ENCODE results near the gene SEMA3F. TPM values are rescaled to one million over a fixed set of nuclear protein-coding genes. Genes with fewer than 3 reads are reported as not detected.

The SEMA3F gene
- total RNA-seq, 1 donor from 2014 or later = 78.1 TPM

DNA sequence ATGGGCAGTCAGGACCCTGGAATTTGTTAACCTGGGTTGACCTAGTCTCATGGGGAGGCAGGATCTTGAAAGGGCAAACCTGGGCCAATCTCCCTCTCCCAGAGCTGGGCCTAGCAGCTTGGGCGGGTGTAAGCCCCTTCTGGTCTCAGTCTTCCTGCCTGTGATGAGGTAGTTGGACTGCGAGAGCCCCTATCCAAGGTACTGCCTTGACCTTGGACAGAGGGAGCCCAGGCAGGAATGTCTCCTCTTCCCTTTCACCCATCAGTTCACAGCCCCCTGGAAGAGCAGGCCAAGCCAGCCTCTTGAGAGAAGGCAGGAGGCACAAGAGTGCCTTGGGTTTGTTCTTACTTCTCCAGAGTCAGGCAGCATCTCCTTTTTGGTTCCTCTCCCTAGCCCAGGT is 24.7 kb upstream of the SEMA3F start:
- Histone ChIP-seq H3K36me3 (no peaks in the 10 kb centered on the region), H3K27ac (no peak overlapping the region), H3K27me3 (no peaks in the 10 kb centered on the region), H3K9me3 (no peaks in the 10 kb centered on the region), H3K4me3 (no peak overlapping the region), H3K4me1 (peaks cover 19% of the 10 kb centered on the region)
- intact Hi-C loops (cut with DNase I) = no loop called here
- no peak for TF ChIP-seq POLR2AphosphoS5 (IDR thresholded peaks at IDR 0.05; ENCODE audit: insufficient read depth in 1 of 2, low read depth in 1 of 2)
- TF ChIP-seq, protein P1, sequence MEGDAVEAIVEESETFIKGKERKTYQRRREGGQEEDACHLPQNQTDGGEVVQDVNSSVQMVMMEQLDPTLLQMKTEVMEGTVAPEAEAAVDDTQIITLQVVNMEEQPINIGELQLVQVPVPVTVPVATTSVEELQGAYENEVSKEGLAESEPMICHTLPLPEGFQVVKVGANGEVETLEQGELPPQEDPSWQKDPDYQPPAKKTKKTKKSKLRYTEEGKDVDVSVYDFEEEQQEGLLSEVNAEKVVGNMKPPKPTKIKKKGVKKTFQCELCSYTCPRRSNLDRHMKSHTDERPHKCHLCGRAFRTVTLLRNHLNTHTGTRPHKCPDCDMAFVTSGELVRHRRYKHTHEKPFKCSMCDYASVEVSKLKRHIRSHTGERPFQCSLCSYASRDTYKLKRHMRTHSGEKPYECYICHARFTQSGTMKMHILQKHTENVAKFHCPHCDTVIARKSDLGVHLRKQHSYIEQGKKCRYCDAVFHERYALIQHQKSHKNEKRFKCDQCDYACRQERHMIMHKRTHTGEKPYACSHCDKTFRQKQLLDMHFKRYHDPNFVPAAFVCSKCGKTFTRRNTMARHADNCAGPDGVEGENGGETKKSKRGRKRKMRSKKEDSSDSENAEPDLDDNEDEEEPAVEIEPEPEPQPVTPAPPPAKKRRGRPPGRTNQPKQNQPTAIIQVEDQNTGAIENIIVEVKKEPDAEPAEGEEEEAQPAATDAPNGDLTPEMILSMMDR (IDR thresholded peaks at IDR 0.05) = no peak
- no peak for TF ChIP-seq POLR2A (IDR thresholded peaks at IDR 0.05)
- no peak for DNase-seq (ENCODE audit: extremely low spot score in 2 of 2)

DNA sequence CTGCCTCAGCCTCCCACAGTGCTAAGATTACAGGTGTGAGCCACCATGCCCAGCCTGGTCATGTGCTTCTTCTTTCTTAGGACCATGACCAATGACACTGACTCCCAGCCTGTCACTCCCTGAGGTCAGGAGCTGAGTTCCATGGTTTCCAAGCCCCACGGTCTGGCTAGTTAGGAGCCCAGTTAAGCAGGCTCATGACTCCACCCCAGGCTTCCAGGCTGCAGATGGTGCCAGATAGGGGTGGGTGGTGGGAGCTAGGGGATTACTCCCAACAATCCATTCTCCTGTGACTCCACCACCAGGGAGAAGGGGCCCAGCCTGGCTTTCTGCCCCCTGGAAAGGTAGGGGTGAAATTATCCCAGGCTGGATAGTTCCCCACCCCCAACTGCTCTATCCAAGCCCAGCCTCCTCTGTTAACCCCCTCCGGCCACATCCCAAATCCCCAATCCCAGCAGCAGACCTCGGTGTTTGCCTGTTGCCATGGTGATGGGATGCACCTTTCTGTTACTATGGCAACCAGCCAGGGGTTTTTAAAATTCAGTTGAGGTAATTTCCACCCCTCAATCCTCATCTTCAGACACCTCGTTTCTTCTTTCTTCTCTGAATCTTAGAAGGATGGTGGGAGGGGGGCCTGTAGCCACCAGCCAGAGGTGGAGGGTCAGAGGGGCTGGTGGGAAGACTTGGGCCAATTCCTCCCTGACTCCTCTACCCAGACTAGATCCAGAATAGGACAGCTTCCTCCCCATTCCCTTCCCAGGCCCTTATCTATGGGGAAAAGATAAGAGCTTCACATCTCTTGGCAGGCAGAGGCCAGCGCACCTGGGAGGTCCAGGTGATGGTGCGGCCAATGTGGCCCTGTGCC is 22.5 kb upstream of the SEMA3F start:
- no peak for DNase-seq (ENCODE audit: extremely low spot score in 2 of 2)
- H3K27me3 ChIP-seq = no peaks in the 10 kb centered on the region
- TF ChIP-seq POLR2A (IDR thresholded peaks at IDR 0.05) (no peak), POLR2AphosphoS5 (IDR thresholded peaks at IDR 0.05; ENCODE audit: insufficient read depth in 1 of 2, low read depth in 1 of 2) (no peak)
- TF ChIP-seq, protein P1 (IDR thresholded peaks at IDR 0.05) = no peak
- H3K27ac ChIP-seq = no peak overlapping the region
- intact Hi-C loops (cut with DNase I) = no loop called here
- H3K4me1 ChIP-seq = peaks cover 4% of the 10 kb centered on the region
- H3K9me3 ChIP-seq = no peaks in the 10 kb centered on the region
- H3K36me3 ChIP-seq = no peaks in the 10 kb centered on the region
- no peak overlapping the region for H3K4me3 ChIP-seq

DNA sequence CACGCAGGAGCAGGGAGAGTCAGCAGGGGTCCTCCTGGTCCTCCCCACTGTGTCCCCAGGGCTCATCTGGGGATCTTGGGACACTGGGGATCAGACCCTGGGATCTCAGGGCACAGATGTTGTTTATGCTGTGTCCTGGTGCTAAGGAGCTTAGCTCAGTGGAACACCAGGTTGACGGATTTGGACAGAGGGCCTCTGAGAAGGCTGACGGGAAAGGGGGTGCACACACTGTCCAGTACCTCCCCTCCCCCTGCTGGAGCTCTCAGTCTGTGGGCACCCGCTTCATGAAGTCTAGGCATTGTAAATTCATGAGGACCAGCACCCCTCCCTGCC is 21.9 kb upstream of the SEMA3F start:
- no peak overlapping the region for H3K4me3 ChIP-seq
- no peak for TF ChIP-seq POLR2AphosphoS5 (IDR thresholded peaks at IDR 0.05; ENCODE audit: insufficient read depth in 1 of 2, low read depth in 1 of 2)
- intact Hi-C loops (cut with DNase I) = no loop called here
- H3K27ac ChIP-seq = no peak overlapping the region
- H3K9me3 ChIP-seq = no peaks in the 10 kb centered on the region
- no peaks in the 10 kb centered on the region for H3K36me3 ChIP-seq
- no peaks in the 10 kb centered on the region for H3K27me3 ChIP-seq
- no peak for DNase-seq (ENCODE audit: extremely low spot score in 2 of 2)
- H3K4me1 ChIP-seq = peaks cover 10% of the 10 kb centered on the region

DNA sequence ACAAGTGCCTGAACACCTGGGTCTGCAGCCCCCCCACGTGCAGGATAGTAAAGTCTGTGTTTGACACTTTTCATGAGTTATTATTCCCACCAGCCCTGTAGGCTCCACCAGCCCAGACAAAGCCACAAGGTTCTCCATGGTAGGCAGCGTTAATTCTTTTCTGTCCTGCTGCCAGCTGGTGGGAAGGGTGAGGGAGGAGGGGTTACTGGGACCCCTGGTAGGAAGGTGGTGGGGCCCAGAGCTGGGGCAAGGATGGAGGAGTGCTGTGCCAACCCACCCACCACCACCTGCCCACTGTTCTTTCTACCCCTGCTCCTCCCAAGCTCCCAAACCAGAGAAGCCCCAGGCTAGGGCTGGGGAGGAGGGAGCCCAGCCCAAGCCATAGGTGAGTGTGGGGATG is 20.8 kb upstream of the SEMA3F start:
- intact Hi-C loops (cut with DNase I) = no loop called here
- H3K4me1 ChIP-seq = peaks cover 21% of the 10 kb centered on the region
- no peaks in the 10 kb centered on the region for H3K9me3 ChIP-seq
- no peak overlapping the region for H3K4me3 ChIP-seq
- H3K27ac ChIP-seq = no peak overlapping the region
- H3K27me3 ChIP-seq = no peaks in the 10 kb centered on the region
- TF ChIP-seq, protein P1 (IDR thresholded peaks at IDR 0.05) = no peak
- no peak for TF ChIP-seq POLR2A (IDR thresholded peaks at IDR 0.05)
- TF ChIP-seq POLR2AphosphoS5 (IDR thresholded peaks at IDR 0.05; ENCODE audit: insufficient read depth in 1 of 2, low read depth in 1 of 2) = no peak
- DNase-seq (ENCODE audit: extremely low spot score in 2 of 2) = no peak
- H3K36me3 ChIP-seq = no peaks in the 10 kb centered on the region

DNA sequence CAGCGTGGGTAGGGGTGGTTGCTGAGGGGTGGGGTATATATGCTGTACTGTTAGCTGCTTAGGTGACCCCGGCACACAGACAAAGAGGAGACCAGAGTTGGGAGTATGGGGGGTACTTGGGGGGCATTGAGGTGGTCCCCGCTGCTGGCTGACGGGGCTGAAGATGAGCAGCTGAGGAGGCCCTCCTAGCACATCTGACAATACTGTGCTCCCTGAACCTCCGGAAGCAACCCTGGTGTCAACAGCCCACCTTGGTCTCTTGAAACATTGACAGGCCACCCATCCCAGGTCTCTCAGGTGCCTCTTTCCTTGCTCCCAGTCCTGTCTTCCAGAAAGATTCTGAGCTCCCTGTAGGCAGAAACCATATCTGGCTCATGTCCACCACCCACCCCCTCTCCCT is 19.2 kb upstream of the SEMA3F start:
- DNase-seq (ENCODE audit: extremely low spot score in 2 of 2) = no peak
- Histone ChIP-seq H3K36me3 (no peaks in the 10 kb centered on the region), H3K4me1 (peaks cover 28% of the 10 kb centered on the region), H3K4me3 (no peak overlapping the region), H3K9me3 (no peaks in the 10 kb centered on the region), H3K27me3 (no peaks in the 10 kb centered on the region), H3K27ac (no peak overlapping the region)
- intact Hi-C loops (cut with DNase I) = no loop called here
- TF ChIP-seq, protein P1 (IDR thresholded peaks at IDR 0.05) = no peak
- TF ChIP-seq POLR2AphosphoS5 (IDR thresholded peaks at IDR 0.05; ENCODE audit: insufficient read depth in 1 of 2, low read depth in 1 of 2) (no peak), POLR2A (IDR thresholded peaks at IDR 0.05) (no peak)
